ENCODE measurements around the gene WDFY4.

The WDFY4 gene

DNA sequence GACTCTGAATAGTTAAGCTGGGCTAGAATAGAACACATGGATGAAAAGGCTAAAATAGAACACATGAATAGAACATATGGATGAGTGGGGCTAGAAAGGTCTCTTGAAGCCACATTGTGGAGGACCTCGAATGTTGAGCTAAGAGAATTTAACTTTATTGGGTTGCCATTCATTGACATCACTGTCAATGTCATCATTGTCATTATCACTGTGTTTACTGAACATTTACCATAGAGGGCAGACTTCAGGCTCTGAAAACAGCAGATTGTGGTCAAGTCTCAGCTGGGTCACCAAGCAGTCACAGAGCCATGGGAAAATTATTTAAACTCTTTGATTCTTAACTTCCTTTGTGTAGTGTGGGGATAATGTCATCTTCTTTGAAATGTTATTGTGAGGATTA, 80.4 kb downstream of the WDFY4 start:
- in situ Hi-C loops (cut with HindIII; ENCODE audit: low sequenced_read_pairs), result no loop called here
- TF ChIP-seq CTCF (IDR thresholded peaks at IDR 0.05; ENCODE audit: low read depth, low read length, missing control alignments), result no peak
- no peak overlapping the region for H3K4me3 ChIP-seq (ENCODE audit: low read depth, low read length)
- no peak for DNase-seq (ENCODE audit: low read depth)

GRCh38 chr10:48765527-48765926, 80.9 kb downstream of the WDFY4 start:
- in situ Hi-C loops (cut with HindIII; ENCODE audit: low sequenced_read_pairs), result no loop called here
- TF ChIP-seq CTCF (IDR thresholded peaks at IDR 0.05; ENCODE audit: low read depth, low read length, missing control alignments), result no peak
- H3K4me3 ChIP-seq (ENCODE audit: low read depth, low read length), result no peak overlapping the region
- no peak for DNase-seq (ENCODE audit: low read depth)

DNA sequence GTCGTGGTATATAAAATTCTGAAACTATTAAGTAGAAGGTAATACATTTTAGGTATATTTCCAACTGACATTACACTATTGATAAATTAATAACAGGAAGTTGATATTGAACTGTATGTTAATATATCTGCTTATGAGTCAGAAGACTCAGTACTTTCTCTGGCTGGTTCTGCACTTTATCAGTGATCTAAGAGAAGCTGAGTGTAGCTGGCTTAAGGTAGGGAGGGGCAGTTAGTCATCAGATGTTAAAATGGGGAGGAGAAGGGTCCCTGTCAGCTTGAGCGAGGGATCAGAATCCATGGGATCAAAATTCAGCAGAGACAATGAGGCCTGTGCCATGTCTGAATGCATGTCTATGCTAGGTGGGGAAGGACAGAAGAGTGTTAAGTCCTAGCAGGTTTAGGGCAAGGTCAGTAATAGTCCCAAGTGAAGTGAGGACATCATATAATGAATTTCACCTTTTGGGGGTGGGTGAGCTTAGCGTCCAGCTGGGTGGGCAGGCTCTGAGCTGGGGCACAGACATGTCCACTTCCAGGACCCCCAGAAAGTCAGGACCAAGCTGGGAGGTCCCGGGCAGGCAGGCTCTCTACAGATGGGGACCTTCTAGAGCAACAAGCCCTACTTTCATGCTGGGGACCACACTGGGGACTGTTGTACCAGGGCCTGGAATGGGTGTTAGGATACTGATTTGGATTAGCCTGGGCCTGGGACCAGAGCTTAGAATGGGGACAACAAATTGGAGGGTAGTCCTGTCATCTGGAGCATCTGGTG, 82.9 kb downstream of the WDFY4 start:
- no peak for TF ChIP-seq CTCF (IDR thresholded peaks at IDR 0.05; ENCODE audit: low read depth, low read length, missing control alignments)
- in situ Hi-C loops (cut with HindIII; ENCODE audit: low sequenced_read_pairs), result no loop called here
- no peak for DNase-seq (ENCODE audit: low read depth)
- H3K4me3 ChIP-seq (ENCODE audit: low read depth, low read length), result no peak overlapping the region

GRCh38 chr10:48768144-48768766, 83.6 kb downstream of the WDFY4 start:
- TF ChIP-seq CTCF (IDR thresholded peaks at IDR 0.05; ENCODE audit: low read depth, low read length, missing control alignments), result no peak
- no peak overlapping the region for H3K4me3 ChIP-seq (ENCODE audit: low read depth, low read length)
- DNase-seq (ENCODE audit: low read depth), result no peak
- in situ Hi-C loops (cut with HindIII; ENCODE audit: low sequenced_read_pairs), result no loop called here

GRCh38 chr10:48768926-48769325, 84.3 kb downstream of the WDFY4 start:
- no peak overlapping the region for H3K4me3 ChIP-seq (ENCODE audit: low read depth, low read length)
- in situ Hi-C loops (cut with HindIII; ENCODE audit: low sequenced_read_pairs), result no loop called here
- no peak for TF ChIP-seq CTCF (IDR thresholded peaks at IDR 0.05; ENCODE audit: low read depth, low read length, missing control alignments)
- no peak for DNase-seq (ENCODE audit: low read depth)

DNA sequence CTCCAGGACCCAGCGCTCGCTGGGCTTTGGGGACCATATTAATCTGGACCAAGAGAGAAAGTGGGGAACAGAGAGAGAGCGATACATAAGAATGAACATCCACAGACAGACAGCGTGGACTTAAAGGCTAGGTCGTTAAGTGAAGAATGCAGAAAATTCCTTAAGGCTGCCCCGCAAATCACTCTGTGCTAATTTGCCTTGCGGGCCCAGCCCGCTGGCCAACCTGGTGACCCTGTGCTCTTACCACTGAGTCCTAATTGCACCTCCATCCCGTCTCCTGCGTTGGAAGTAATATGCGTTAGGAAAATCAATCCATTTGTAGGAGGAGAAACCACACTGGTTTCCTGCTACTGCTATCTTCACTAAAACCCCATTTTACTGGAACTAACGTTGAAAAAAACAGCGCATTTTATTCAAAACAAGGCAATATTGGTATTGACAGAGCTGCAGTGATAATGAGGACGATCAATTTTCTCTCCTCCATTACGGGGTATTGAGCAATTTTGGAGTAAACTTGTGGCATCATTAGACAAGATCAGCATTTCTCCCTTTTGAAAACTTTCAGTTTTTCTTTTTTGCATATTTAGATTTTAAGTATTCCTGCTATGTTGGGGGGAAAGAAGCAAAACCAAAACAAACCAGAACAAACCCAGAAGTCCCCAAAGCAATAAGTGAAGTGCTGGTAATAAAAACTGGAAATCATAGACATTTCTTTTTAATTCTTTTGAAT, 85.2 kb downstream of the WDFY4 start:
- in situ Hi-C loops (cut with HindIII; ENCODE audit: low sequenced_read_pairs), result no loop called here
- no peak overlapping the region for H3K4me3 ChIP-seq (ENCODE audit: low read depth, low read length)
- no peak for TF ChIP-seq CTCF (IDR thresholded peaks at IDR 0.05; ENCODE audit: low read depth, low read length, missing control alignments)
- no peak for DNase-seq (ENCODE audit: low read depth)
